ENCODE data around the gene ADGRD2.

GRCh38 chr9:124455820-124456219 is 5.6 kb downstream of the ADGRD2 start:
- TF ChIP-seq CTCF (IDR thresholded peaks at IDR 0.05): no peak
- TF ChIP-seq FOSL2 (IDR thresholded peaks at IDR 0.05): no peak
- no peak for TF ChIP-seq FOSL2 (CRISPR knock-in tag; IDR thresholded peaks at IDR 0.05)
- no peak for TF ChIP-seq SREBF2 (IDR thresholded peaks at IDR 0.05)
- TF ChIP-seq POLR2A (IDR thresholded peaks at IDR 0.05; ENCODE audit: low read length): no peak
